Neural crest cell (in vitro differentiated cells): Measurements from ENCODE around the gene CCDC7. TPM values are rescaled to one million over a fixed set of nuclear protein-coding genes. Genes with fewer than 3 reads are reported as not detected.

Source experiments
- DNase-seq: peaks from one replicate; pipeline ENCODE4 v3.0.0; 2021; ENCODE audit warnings: low read depth, mixed read lengths, low spot score
- H3K27ac Mint-ChIP-seq: one replicate; pipeline ENCODE4 v1.8.0; 2021; ENCODE audit warnings: mild to moderate bottlenecking, mixed read lengths; ENCODE audit not compliant: unreplicated experiment
- H3K27me3 Mint-ChIP-seq: 2 replicates; pipeline ENCODE4 v1.8.0; 2021; ENCODE audit warnings: low read depth, mild to moderate bottlenecking, mixed read lengths
- H3K36me3 Mint-ChIP-seq: 2 replicates; pipeline ENCODE4 v1.8.0; 2021; ENCODE audit warnings: low read depth, mild to moderate bottlenecking, mixed read lengths
- H3K4me1 Mint-ChIP-seq: 2 replicates; pipeline ENCODE4 v1.8.0; 2021; ENCODE audit warnings: mixed read lengths
- H3K4me3 Mint-ChIP-seq: one replicate; pipeline ENCODE4 v1.8.0; 2021; ENCODE audit warnings: mild to moderate bottlenecking, mixed read lengths
- H3K9me3 Mint-ChIP-seq: 2 replicates; pipeline ENCODE4 v1.8.0; 2021; ENCODE audit warnings: mixed read lengths
- total RNA-seq: library from RNA; stranded (reverse); gene quantifications from 2 replicates; pipeline ENCODE4 v1.2.1, GENCODE V29; 2021
- TF ChIP-seq, protein P1 (sequence below): fragments of 200-600 bp; sonication (generic); conservative IDR thresholded peaks from 2 replicates; pipeline ENCODE4 v1.5.0; 2021; ENCODE audit warnings: antibody characterized with exemption, mild to moderate bottlenecking

Gene CCDC7
- total RNA-seq, 1 donor from 2014 or later, result 5.2 TPM

DNA sequence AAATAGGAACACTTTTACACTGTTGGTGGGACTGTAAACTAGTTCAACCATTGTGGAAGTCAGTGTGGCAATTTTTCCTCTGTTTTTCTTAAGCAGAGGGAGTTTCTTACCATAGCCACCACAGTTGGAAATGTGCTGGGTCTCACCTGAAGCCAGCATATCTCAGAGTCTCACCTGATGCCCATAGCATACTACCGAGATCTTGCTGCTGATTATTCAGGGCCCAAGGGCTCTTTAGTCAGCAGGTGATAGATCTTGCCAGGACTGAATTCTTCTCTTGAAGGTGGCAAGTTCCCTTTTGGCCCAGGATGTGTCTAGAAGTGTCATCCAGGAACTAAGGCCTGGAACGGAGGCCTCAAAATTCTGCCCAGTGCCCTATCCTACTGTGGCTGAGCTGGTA lies 215.4 kb downstream of the CCDC7 start:
- Mint-ChIP-seq H3K9me3 (peaks cover 10% of the 10 kb centered on the region), H3K4me3 (no peak overlapping the region), H3K4me1 (no peaks in the 10 kb centered on the region), H3K27ac (no peak overlapping the region), H3K27me3 (no peaks in the 10 kb centered on the region), H3K36me3 (peaks cover 10% of the 10 kb centered on the region)
- TF ChIP-seq, protein P1, sequence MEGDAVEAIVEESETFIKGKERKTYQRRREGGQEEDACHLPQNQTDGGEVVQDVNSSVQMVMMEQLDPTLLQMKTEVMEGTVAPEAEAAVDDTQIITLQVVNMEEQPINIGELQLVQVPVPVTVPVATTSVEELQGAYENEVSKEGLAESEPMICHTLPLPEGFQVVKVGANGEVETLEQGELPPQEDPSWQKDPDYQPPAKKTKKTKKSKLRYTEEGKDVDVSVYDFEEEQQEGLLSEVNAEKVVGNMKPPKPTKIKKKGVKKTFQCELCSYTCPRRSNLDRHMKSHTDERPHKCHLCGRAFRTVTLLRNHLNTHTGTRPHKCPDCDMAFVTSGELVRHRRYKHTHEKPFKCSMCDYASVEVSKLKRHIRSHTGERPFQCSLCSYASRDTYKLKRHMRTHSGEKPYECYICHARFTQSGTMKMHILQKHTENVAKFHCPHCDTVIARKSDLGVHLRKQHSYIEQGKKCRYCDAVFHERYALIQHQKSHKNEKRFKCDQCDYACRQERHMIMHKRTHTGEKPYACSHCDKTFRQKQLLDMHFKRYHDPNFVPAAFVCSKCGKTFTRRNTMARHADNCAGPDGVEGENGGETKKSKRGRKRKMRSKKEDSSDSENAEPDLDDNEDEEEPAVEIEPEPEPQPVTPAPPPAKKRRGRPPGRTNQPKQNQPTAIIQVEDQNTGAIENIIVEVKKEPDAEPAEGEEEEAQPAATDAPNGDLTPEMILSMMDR, result no peak
- DNase-seq, result no peak

DNA sequence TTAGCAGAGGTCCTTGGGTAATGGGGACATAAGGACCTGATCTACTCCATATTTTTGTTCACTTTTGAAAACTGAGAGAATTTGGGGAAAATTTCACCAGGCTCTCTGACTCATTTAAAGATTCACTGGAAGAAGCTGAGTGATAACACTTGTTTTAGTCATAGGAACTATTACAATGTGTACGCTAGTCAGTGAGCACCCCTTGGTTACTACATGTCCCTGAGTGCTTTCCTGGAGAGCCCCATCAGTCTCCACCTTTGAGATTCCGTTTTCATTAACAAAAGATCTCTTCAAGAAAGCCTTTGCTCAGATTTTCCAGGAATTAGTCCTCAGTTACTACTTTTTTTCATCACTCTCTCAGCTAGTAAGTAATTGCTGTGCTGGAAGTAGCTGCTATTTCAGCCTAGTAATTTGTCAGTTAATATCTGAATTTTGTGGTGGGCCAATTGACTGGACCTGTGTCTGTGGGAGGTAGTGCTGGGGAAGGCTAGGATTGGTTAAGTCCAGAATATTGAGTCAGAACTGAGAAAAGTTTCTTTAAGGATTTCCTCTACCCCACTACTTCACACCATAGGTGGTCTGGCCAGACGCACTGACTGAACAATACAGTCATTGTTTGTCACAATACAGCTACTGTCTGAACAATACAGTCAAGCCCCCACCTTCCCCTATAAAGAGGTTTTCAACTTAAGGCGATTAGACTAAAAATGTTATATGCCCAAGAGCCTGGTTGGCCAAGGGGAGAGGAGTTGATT lies 235.0 kb downstream of the CCDC7 start:
- Mint-ChIP-seq H3K4me3 (no peak overlapping the region), H3K27ac (no peak overlapping the region), H3K27me3 (no peaks in the 10 kb centered on the region), H3K36me3 (peaks cover 9% of the 10 kb centered on the region), H3K9me3 (peaks cover 19% of the 10 kb centered on the region), H3K4me1 (peaks cover 6% of the 10 kb centered on the region)
- DNase-seq, result no peak
- TF ChIP-seq, protein P1, result no peak

DNA sequence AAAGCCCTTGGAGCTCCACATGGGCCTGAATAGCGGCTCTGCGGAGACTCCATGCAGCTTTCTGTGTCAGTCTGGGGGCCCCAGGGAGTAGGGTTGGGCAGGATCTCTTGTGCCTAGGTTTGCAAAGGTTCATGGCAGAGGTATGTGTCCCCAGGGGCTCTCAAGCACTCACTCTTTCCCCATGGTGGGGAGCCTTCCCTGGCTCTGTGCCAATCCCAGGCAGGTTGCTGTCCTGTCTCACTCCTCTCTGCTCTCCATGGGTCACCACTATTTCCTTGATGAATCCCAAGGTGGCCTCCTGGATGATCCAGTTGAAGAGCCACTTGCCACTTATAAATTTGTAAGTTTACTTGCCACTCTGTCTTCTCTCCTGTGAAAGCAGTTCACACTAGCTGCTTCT lies 238.4 kb downstream of the CCDC7 start:
- Mint-ChIP-seq H3K27me3 (no peaks in the 10 kb centered on the region), H3K36me3 (no peaks in the 10 kb centered on the region), H3K27ac (no peak overlapping the region), H3K4me3 (no peak overlapping the region), H3K9me3 (peaks cover 10% of the 10 kb centered on the region), H3K4me1 (peaks cover 6% of the 10 kb centered on the region)
- DNase-seq, result no peak
- TF ChIP-seq, protein P1, result no peak

DNA sequence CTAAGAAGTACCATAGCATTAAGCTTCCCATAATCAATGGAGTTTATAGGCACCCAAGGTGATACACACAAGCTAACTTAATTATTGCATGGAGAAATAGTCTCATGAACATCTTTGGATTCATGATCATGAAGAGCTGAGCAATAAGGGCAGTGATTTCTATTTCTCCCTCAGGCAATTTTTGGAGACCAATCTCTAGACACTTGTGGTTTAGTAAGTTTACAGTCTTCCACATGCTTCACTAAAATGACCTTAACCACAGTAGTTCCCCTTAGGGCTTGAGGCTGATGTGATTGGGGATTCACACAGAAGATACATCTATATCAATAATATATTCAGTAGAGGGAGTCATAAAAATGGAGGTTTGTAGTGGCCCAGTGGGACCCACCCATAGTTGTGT lies 241.2 kb downstream of the CCDC7 start:
- H3K4me1 Mint-ChIP-seq, result no peaks in the 10 kb centered on the region
- no peak for DNase-seq
- TF ChIP-seq, protein P1, result no peak
- H3K27me3 Mint-ChIP-seq, result no peaks in the 10 kb centered on the region
- H3K36me3 Mint-ChIP-seq, result no peaks in the 10 kb centered on the region
- no peak overlapping the region for H3K4me3 Mint-ChIP-seq
- H3K9me3 Mint-ChIP-seq, result peaks cover 13% of the 10 kb centered on the region
- H3K27ac Mint-ChIP-seq, result no peak overlapping the region

DNA sequence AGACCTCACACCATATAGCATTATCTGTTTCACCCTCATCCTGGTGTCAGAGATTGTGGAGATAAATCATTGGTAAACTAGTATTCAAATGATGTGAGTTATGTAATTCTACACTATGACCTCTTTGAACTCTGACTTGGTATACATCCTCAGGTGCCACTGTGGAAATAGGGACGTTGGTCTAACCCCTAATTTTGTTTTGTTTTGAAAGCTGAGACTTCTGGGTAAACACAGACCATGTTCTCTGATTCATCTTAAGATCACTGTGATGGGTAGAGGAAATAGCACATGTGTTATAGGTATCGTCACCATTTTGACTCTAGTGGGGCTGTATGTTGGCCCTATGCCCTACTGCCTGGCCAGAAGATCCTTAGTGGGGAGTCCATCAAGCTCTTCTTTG lies 241.6 kb downstream of the CCDC7 start:
- Mint-ChIP-seq H3K27me3 (no peaks in the 10 kb centered on the region), H3K9me3 (peaks cover 12% of the 10 kb centered on the region), H3K36me3 (no peaks in the 10 kb centered on the region), H3K4me1 (no peaks in the 10 kb centered on the region), H3K4me3 (no peak overlapping the region), H3K27ac (no peak overlapping the region)
- no peak for DNase-seq
- TF ChIP-seq, protein P1, result no peak
